ENCODE data around the gene TMEM161B.
A peak's percentile ranks its signal among the peaks of the same experiment; 100 is the strongest.
"Not testable (repeated sequence)": the region's sequence is repeated elsewhere in the genome, so short reads cannot be mapped to it uniquely, and the experiment has no call there.

Gene TMEM161B

GRCh38 chr5:88235828-88236227 is 32.8 kb downstream of the TMEM161B start:
- ATAC-seq (no peak), DNase-seq (ENCODE audit: low spot score in 2 of 2) (no peak)
- Mint-ChIP-seq H3K27ac (no peak overlapping the region), H3K4me3 (no peak overlapping the region), H3K9me3 (no peaks in the 10 kb centered on the region), H3K36me3 (peaks cover 47% of the 10 kb centered on the region), H3K4me1 (no peaks in the 10 kb centered on the region)

GRCh38 chr5:88235346-88235745 is 33.3 kb downstream of the TMEM161B start:
- H3K36me3 Mint-ChIP-seq: peaks cover 46% of the 10 kb centered on the region
- H3K9me3 Mint-ChIP-seq: no peaks in the 10 kb centered on the region
- H3K4me3 Mint-ChIP-seq: no peak overlapping the region
- no peaks in the 10 kb centered on the region for H3K4me1 Mint-ChIP-seq
- H3K27ac Mint-ChIP-seq: no peak overlapping the region
- DNase-seq (ENCODE audit: low spot score in 2 of 2) (no peak), ATAC-seq (no peak)

- Mint-ChIP-seq H3K9me3 (no peaks in the 10 kb centered on the region), H3K27ac (no peak overlapping the region), H3K36me3 (peaks cover 33% of the 10 kb centered on the region), H3K4me1 (no peaks in the 10 kb centered on the region), H3K4me3 (no peak overlapping the region)
- no peak for ATAC-seq
- no peak for DNase-seq (ENCODE audit: low spot score in 2 of 2)
Observed at GRCh38 chr5:88230546-88231066, 38.0 kb downstream of the TMEM161B start.

GRCh38 chr5:88226881-88227450 is 41.7 kb downstream of the TMEM161B start:
- ATAC-seq (no peak), DNase-seq (ENCODE audit: low spot score in 2 of 2) (no peak)
- Mint-ChIP-seq H3K27ac (peak overlapping the region; percentile 72), H3K4me1 (no peaks in the 10 kb centered on the region), H3K9me3 (no peaks in the 10 kb centered on the region), H3K4me3 (no peak overlapping the region), H3K36me3 (peaks cover 47% of the 10 kb centered on the region)

GRCh38 chr5:88214655-88215054 is 54.0 kb downstream of the TMEM161B start:
- DNase-seq (ENCODE audit: low spot score in 2 of 2) (no peak), ATAC-seq (no peak)
- peaks cover 62% of the 10 kb centered on the region for H3K36me3 Mint-ChIP-seq
- no peaks in the 10 kb centered on the region for H3K4me1 Mint-ChIP-seq
- no peaks in the 10 kb centered on the region for H3K9me3 Mint-ChIP-seq
- H3K4me3 Mint-ChIP-seq: no peak overlapping the region
- H3K27ac Mint-ChIP-seq: no peak overlapping the region

- Mint-ChIP-seq H3K4me3 (no peak overlapping the region), H3K27ac (no peak overlapping the region), H3K36me3 (peaks cover 53% of the 10 kb centered on the region), H3K9me3 (no peaks in the 10 kb centered on the region), H3K4me1 (peaks cover 15% of the 10 kb centered on the region)
- ATAC-seq (no peak), DNase-seq (ENCODE audit: low spot score in 2 of 2) (no peak)
Observed at GRCh38 chr5:88207575-88207974, 61.1 kb downstream of the TMEM161B start.

GRCh38 chr5:88203981-88204750 is 64.5 kb downstream of the TMEM161B start:
- DNase-seq (ENCODE audit: low spot score in 2 of 2): peak; percentile 22 to 62
- H3K4me1 Mint-ChIP-seq: peaks cover 15% of the 10 kb centered on the region
- peak; percentile 100 for ATAC-seq
- H3K27ac Mint-ChIP-seq: peak overlapping the region; percentile 84
- peaks cover 66% of the 10 kb centered on the region for H3K36me3 Mint-ChIP-seq
- H3K9me3 Mint-ChIP-seq: no peaks in the 10 kb centered on the region
- H3K4me3 Mint-ChIP-seq: peak overlapping the region; percentile 33

GRCh38 chr5:88195636-88196035 is 73.0 kb downstream of the TMEM161B start:
- Mint-ChIP-seq H3K9me3 (peaks cover 2% of the 10 kb centered on the region), H3K27ac (no peak overlapping the region), H3K36me3 (peaks cover 50% of the 10 kb centered on the region), H3K4me3 (no peak overlapping the region), H3K4me1 (no peaks in the 10 kb centered on the region)
- no peak for ATAC-seq
- DNase-seq (ENCODE audit: low spot score in 2 of 2): no peak

- Mint-ChIP-seq H3K36me3 (peaks cover 36% of the 10 kb centered on the region), H3K9me3 (peaks cover 2% of the 10 kb centered on the region), H3K4me1 (no peaks in the 10 kb centered on the region), H3K4me3 (no peak overlapping the region), H3K27ac (no peak overlapping the region)
- ATAC-seq (no peak), DNase-seq (ENCODE audit: low spot score in 2 of 2) (no peak)
Observed at GRCh38 chr5:88193896-88194295, 74.7 kb downstream of the TMEM161B start.

- peaks cover 15% of the 10 kb centered on the region for H3K36me3 Mint-ChIP-seq
- no peak overlapping the region for H3K27ac Mint-ChIP-seq
- H3K4me1 Mint-ChIP-seq: no peaks in the 10 kb centered on the region
- peaks cover 13% of the 10 kb centered on the region for H3K9me3 Mint-ChIP-seq
- DNase-seq (ENCODE audit: low spot score in 2 of 2) (no peak), ATAC-seq (no peak)
- H3K4me3 Mint-ChIP-seq: no peak overlapping the region
Observed at GRCh38 chr5:88190106-88190834, 78.4 kb downstream of the TMEM161B start.

GRCh38 chr5:88189484-88189883 is 79.2 kb downstream of the TMEM161B start:
- not testable (repeated sequence) for ATAC-seq; DNase-seq (ENCODE audit: low spot score in 2 of 2); H3K4me1 Mint-ChIP-seq; H3K27ac Mint-ChIP-seq; H3K4me3 Mint-ChIP-seq; H3K36me3 Mint-ChIP-seq
- peaks cover 13% of the 10 kb centered on the region for H3K9me3 Mint-ChIP-seq

GRCh38 chr5:88188458-88189132 is 80.0 kb downstream of the TMEM161B start:
- no peak overlapping the region for H3K27ac Mint-ChIP-seq
- DNase-seq (ENCODE audit: low spot score in 2 of 2) (no peak), ATAC-seq (no peak)
- H3K4me1 Mint-ChIP-seq: no peaks in the 10 kb centered on the region
- H3K36me3 Mint-ChIP-seq: no peaks in the 10 kb centered on the region
- H3K9me3 Mint-ChIP-seq: peaks cover 11% of the 10 kb centered on the region
- H3K4me3 Mint-ChIP-seq: no peak overlapping the region

GRCh38 chr5:88183255-88183654 is 85.4 kb downstream of the TMEM161B start:
- Mint-ChIP-seq H3K36me3 (no peaks in the 10 kb centered on the region), H3K27ac (no peak overlapping the region), H3K4me3 (no peak overlapping the region), H3K9me3 (peaks cover 8% of the 10 kb centered on the region), H3K4me1 (no peaks in the 10 kb centered on the region)
- no peak for DNase-seq (ENCODE audit: low spot score in 2 of 2)
- ATAC-seq: peak; percentile 66

- H3K27ac Mint-ChIP-seq; H3K36me3 Mint-ChIP-seq; H3K4me3 Mint-ChIP-seq; H3K4me1 Mint-ChIP-seq; ATAC-seq; DNase-seq (ENCODE audit: low spot score in 2 of 2); H3K9me3 Mint-ChIP-seq: not testable (repeated sequence)
Observed at GRCh38 chr5:88177486-88177885, 91.2 kb downstream of the TMEM161B start.

All from stimulated activated effector memory CD8-positive, alpha-beta T cell treated with anti-CD3 and anti-CD28 coated beads, Interleukin-12 subunit alpha, Interleukin-12 subunit beta, amount 100 ng/mL, for 72 hours (primary cell).